Activated naive CD8-positive, alpha-beta T cell treated with anti-CD3 and anti-CD28 coated beads, Interleukin-2, amount 50 U/mL, for 24 hours (primary cell): ENCODE measurements around the gene CCDC85C.

ENCODE experiments used
- ATAC-seq: fragments of 150-1000 bp; cut with Tn5 transposase; one replicate; pipeline ENCODE4 v1.10.0; 2021
- DNase-seq: peaks from one replicate; pipeline ENCODE4 v3.0.0; 2021
- H3K27ac Mint-ChIP-seq: one replicate; pipeline ENCODE4 v1.8.0; 2021; ENCODE audit warnings: mild to moderate bottlenecking, mixed read lengths
- H3K27me3 Mint-ChIP-seq: one replicate; pipeline ENCODE4 v1.8.0; 2021; ENCODE audit warnings: mixed read lengths
- H3K36me3 Mint-ChIP-seq: one replicate; pipeline ENCODE4 v1.8.0; 2021; ENCODE audit warnings: low read depth, mixed read lengths
- H3K4me1 Mint-ChIP-seq: one replicate; pipeline ENCODE4 v1.8.0; 2021; ENCODE audit warnings: mixed read lengths
- H3K4me3 Mint-ChIP-seq: one replicate; pipeline ENCODE4 v1.8.0; 2021; ENCODE audit warnings: mild to moderate bottlenecking, moderate library complexity, mixed read lengths
- H3K9me3 Mint-ChIP-seq: one replicate; pipeline ENCODE4 v1.8.0; 2021; ENCODE audit warnings: mixed read lengths

The CCDC85C gene

DNA sequence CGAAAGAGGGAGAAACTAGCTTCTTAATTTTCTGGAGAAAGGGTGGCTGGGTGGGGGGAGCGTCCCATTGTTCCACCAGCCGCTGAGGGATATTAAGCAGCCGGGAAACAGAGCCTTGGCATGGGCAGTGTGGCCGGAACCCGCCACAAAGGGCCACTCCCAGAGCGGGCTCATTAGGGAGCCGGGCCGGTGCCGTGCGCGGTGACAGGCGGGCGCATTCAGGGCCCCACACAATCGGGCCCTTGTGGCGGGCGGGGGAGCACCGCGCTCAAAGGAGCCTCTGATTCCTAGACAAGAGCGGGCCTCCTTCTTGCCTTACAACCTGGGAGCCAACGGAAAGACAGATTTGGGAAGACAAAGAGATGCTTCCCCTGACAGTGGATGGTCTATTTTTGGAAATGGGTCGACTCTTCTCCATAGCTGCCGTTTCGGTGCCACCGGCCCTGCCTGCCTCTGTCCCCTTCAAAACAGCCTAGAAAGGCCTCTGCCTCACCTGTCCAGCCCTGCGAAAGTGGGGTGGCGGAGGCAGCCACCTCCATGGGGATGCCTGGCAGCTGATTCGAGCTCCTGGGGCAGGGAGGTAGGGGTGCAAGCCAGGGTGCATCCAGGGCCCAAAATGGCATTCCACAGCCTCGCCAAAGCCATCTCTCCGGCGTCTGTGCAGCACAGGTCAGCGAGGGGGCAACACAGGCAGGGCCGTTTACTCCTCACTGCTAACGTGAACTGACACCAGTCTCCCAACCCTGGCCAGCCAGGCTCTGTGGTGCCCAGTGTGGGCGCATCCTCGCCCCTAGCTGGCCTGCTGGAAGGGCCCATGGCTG, 10.9 kb downstream of the CCDC85C start:
- no peak overlapping the region for H3K4me3 Mint-ChIP-seq
- no peak overlapping the region for H3K27ac Mint-ChIP-seq
- no peaks in the 10 kb centered on the region for H3K9me3 Mint-ChIP-seq
- ATAC-seq (no peak), DNase-seq (no peak)
- H3K4me1 Mint-ChIP-seq, result peaks cover 13% of the 10 kb centered on the region
- H3K27me3 Mint-ChIP-seq, result no peaks in the 10 kb centered on the region
- no peaks in the 10 kb centered on the region for H3K36me3 Mint-ChIP-seq

- Mint-ChIP-seq H3K9me3 (no peaks in the 10 kb centered on the region), H3K27me3 (no peaks in the 10 kb centered on the region), H3K4me1 (peaks cover 13% of the 10 kb centered on the region), H3K4me3 (no peak overlapping the region), H3K27ac (no peak overlapping the region), H3K36me3 (no peaks in the 10 kb centered on the region)
- ATAC-seq (no peak), DNase-seq (no peak)
Measured at GRCh38 chr14:99592394-99592793, 11.6 kb downstream of the CCDC85C start.

DNA sequence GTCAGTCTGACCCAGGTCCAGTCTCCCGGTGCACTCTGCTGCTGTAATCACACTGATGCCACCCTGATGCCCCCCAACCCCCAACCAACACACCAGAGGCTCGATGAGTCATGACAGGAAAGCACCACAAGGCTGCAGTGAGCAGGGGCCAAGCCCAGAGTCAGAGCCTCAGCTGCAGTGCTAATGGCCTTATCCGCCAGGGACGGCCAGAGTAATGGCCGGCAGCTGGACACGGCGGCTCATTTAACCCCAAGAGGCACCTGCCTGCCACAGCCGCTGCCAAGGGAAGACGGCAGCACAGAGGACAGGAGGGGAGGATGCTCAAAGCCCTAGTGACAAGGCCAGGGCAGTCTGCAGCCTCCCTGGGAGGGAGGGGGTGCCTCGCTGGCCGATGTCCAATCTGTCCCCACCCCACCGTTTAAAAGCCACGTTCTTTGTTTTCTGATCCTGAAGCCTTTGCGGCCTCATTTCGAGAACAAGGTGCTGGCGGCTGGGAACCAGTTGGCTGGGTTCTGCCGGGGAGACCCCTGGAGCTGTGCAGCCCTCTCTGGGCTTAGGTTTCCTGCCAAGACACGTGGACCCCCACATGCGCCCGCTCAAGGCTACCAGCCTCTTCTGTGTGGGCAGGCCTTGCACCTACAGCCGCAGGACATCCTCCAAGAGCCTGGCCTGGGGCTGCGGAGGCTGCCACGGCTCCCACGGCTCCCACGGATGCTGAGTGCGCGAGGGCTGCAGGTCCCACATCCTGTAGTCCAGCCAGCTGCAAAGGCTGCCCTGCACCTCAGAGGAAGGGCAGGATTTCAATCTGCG, 13.1 kb downstream of the CCDC85C start:
- H3K36me3 Mint-ChIP-seq, result no peaks in the 10 kb centered on the region
- no peak overlapping the region for H3K27ac Mint-ChIP-seq
- no peak overlapping the region for H3K4me3 Mint-ChIP-seq
- no peak for DNase-seq
- no peaks in the 10 kb centered on the region for H3K9me3 Mint-ChIP-seq
- no peaks in the 10 kb centered on the region for H3K27me3 Mint-ChIP-seq
- H3K4me1 Mint-ChIP-seq, result peaks cover 9% of the 10 kb centered on the region
- no peak for ATAC-seq

DNA sequence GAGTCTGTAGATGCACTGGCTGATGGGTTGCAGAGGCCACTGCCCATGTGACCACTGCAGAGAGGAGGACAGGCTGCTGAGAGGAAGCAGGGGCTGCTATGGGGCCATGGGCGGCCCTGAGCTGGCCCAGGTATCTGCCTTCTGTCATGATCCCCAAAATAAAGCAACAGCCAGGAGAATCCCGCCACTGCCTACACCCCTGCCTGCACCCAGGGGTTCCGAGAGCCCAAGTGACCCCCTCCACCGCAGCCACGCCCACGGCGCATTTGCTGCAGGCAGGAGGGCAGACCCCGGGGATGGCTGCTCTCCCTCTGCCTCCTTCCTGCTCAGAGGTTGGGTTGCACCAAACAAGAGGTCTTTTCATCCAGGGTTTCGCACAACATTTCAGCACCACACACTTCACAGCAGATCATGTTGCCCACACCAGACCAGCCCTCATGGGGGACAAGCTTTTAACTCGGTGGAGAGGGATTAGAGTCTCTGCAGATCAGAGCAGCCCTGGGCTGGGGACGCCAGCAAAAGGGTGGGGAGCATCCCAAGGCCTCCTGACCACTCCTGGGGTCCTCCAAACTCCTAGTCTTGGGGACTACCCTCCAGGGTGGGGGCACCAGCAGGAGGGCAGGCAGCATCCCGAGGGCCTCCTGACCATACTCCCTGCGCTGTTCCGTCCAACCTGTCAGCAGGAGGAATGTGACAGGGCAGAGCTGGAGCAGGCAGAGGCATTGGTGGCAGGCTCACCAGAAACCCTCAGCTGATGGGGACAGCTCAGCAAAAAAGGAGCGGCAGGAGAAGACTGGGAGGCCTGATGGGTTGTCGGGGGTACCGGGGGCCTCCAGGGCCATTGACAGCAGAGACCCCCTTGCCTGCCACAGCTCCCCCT, 14.1 kb downstream of the CCDC85C start:
- ATAC-seq (no peak), DNase-seq (no peak)
- Mint-ChIP-seq H3K27ac (no peak overlapping the region), H3K4me3 (no peak overlapping the region), H3K36me3 (no peaks in the 10 kb centered on the region), H3K9me3 (no peaks in the 10 kb centered on the region), H3K27me3 (no peaks in the 10 kb centered on the region), H3K4me1 (peaks cover 3% of the 10 kb centered on the region)

DNA sequence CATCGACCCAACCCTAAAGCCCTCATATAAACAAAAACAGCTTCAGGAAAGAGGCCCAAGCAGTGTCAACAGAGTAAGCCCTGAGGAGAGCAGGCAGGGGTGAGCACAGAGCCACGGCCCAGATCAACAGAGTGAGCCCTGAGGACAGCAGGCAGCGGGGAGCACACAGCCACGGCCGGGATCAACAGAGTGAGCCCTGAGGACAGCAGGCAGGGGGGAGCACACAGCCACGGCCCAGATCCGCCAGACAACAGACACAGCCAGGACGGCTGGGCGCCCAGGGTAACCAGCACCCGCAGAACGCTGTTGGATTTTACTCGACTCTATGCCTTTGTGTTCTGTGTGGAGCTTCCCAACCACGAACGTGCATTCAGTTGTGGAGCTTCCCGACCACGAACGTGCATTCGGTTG, 15.0 kb downstream of the CCDC85C start:
- Mint-ChIP-seq H3K4me3 (no peak overlapping the region), H3K27ac (no peak overlapping the region)

GRCh38 chr14:99587460-99588278, 16.3 kb downstream of the CCDC85C start:
- H3K27me3 Mint-ChIP-seq, result no peaks in the 10 kb centered on the region
- ATAC-seq (peak; percentile 14), DNase-seq (no peak)
- H3K36me3 Mint-ChIP-seq, result no peaks in the 10 kb centered on the region
- no peak overlapping the region for H3K4me3 Mint-ChIP-seq
- H3K9me3 Mint-ChIP-seq, result no peaks in the 10 kb centered on the region
- no peaks in the 10 kb centered on the region for H3K4me1 Mint-ChIP-seq
- no peak overlapping the region for H3K27ac Mint-ChIP-seq

More for the DNA sequence above, 15.0 kb downstream of the CCDC85C start:
- no peaks in the 10 kb centered on the region for H3K4me1 Mint-ChIP-seq
- DNase-seq (no peak), ATAC-seq (no peak)
- no peaks in the 10 kb centered on the region for H3K9me3 Mint-ChIP-seq
- no peaks in the 10 kb centered on the region for H3K36me3 Mint-ChIP-seq
- no peaks in the 10 kb centered on the region for H3K27me3 Mint-ChIP-seq

GRCh38 chr14:99586761-99587459, 17.1 kb downstream of the CCDC85C start:
- DNase-seq (no peak), ATAC-seq (peak; percentile 27)
- Mint-ChIP-seq H3K36me3 (no peaks in the 10 kb centered on the region), H3K27me3 (no peaks in the 10 kb centered on the region), H3K9me3 (no peaks in the 10 kb centered on the region), H3K27ac (no peak overlapping the region), H3K4me1 (no peaks in the 10 kb centered on the region), H3K4me3 (no peak overlapping the region)

- DNase-seq, result no peak
- no peak for ATAC-seq
- H3K27ac Mint-ChIP-seq, result no peak overlapping the region
- no peaks in the 10 kb centered on the region for H3K9me3 Mint-ChIP-seq
- no peak overlapping the region for H3K4me3 Mint-ChIP-seq
- H3K27me3 Mint-ChIP-seq, result no peaks in the 10 kb centered on the region
- no peaks in the 10 kb centered on the region for H3K36me3 Mint-ChIP-seq
- no peaks in the 10 kb centered on the region for H3K4me1 Mint-ChIP-seq
Measured at GRCh38 chr14:99586054-99586760, 17.8 kb downstream of the CCDC85C start.

DNA sequence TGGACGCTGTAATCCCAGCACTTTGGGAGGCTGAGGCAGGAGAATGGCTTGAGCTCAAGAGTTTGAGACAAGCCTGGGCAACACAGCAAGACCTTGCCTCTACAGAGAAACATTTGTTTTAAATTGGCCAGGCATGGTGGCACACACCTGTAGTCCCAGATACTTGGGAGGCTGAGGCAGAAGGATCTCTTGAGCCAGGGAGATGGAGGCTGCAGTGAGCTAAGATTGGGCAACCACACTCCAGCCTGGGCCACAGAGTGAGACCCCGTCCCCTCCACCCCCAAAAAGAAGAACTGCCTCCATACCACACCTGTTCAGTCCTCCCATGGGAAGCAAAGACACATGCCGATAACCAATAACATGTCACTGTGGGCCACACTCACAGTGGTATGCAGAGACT, 19.2 kb downstream of the CCDC85C start:
- Mint-ChIP-seq H3K36me3 (no peaks in the 10 kb centered on the region), H3K9me3 (no peaks in the 10 kb centered on the region), H3K27ac (no peak overlapping the region), H3K4me3 (no peak overlapping the region), H3K4me1 (no peaks in the 10 kb centered on the region), H3K27me3 (no peaks in the 10 kb centered on the region)
- DNase-seq (no peak), ATAC-seq (no peak)

- Mint-ChIP-seq H3K27me3 (no peaks in the 10 kb centered on the region), H3K9me3 (no peaks in the 10 kb centered on the region), H3K36me3 (no peaks in the 10 kb centered on the region), H3K27ac (no peak overlapping the region), H3K4me3 (no peak overlapping the region), H3K4me1 (no peaks in the 10 kb centered on the region)
- ATAC-seq (no peak), DNase-seq (no peak)
Measured at GRCh38 chr14:99581938-99582337, 22.1 kb downstream of the CCDC85C start.

DNA sequence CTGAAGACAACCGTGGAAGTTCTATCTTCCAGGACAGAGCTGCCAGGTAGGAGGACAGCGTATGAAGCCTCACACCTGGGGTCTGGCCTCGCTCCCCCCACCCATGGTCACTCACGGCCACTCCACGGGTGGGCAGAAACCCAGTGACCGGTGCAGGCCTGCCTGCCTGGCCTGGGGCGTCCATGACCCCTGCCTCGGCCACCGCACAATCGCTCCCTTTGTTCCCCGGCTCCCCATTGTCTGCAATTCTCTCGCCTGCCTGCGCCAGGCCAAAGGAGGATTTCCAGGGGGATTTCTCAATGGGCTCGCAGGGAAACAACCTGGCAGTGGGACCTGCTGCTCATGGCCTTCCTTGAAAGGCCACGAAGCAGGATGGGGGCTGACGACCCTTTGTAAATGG, 22.6 kb downstream of the CCDC85C start:
- Mint-ChIP-seq H3K36me3 (no peaks in the 10 kb centered on the region), H3K4me3 (no peak overlapping the region), H3K9me3 (no peaks in the 10 kb centered on the region), H3K27ac (no peak overlapping the region), H3K27me3 (no peaks in the 10 kb centered on the region), H3K4me1 (no peaks in the 10 kb centered on the region)
- ATAC-seq (no peak), DNase-seq (no peak)

GRCh38 chr14:99579903-99580571, 24.0 kb downstream of the CCDC85C start:
- Mint-ChIP-seq H3K27ac (no peak overlapping the region), H3K4me1 (peaks cover 6% of the 10 kb centered on the region), H3K4me3 (no peak overlapping the region), H3K36me3 (no peaks in the 10 kb centered on the region), H3K27me3 (no peaks in the 10 kb centered on the region), H3K9me3 (no peaks in the 10 kb centered on the region)
- no peak for ATAC-seq
- DNase-seq, result no peak
